Measurements from ENCODE around the gene PIK3CD.

DNA sequence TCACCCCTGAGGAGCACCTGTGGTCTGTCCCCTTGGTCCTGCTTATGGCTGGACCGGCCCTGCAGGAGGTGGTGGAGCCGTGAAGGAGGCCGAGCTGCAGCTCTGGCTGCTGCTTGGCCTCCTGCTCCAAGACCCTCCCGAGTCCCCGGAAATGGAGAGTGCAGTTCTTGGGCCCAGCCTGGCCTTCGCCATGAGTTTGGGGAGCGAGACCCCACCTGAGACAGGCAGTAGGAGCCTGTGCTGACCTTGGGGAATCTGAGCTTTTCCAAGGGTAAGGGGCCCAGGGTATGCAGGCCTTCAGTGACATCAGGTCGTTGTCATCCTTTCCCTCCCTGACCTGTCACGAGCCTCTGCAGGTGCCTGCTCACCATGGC, 48.8 kb upstream of the PIK3CD start:
- TF ChIP-seq, protein P1, sequence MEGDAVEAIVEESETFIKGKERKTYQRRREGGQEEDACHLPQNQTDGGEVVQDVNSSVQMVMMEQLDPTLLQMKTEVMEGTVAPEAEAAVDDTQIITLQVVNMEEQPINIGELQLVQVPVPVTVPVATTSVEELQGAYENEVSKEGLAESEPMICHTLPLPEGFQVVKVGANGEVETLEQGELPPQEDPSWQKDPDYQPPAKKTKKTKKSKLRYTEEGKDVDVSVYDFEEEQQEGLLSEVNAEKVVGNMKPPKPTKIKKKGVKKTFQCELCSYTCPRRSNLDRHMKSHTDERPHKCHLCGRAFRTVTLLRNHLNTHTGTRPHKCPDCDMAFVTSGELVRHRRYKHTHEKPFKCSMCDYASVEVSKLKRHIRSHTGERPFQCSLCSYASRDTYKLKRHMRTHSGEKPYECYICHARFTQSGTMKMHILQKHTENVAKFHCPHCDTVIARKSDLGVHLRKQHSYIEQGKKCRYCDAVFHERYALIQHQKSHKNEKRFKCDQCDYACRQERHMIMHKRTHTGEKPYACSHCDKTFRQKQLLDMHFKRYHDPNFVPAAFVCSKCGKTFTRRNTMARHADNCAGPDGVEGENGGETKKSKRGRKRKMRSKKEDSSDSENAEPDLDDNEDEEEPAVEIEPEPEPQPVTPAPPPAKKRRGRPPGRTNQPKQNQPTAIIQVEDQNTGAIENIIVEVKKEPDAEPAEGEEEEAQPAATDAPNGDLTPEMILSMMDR (IDR thresholded peaks at IDR 0.05), result no peak
- TF ChIP-seq POLR2A (IDR thresholded peaks at IDR 0.05), result no peak
